ENCODE measurements around the gene ALG8.

Gene ALG8

DNA sequence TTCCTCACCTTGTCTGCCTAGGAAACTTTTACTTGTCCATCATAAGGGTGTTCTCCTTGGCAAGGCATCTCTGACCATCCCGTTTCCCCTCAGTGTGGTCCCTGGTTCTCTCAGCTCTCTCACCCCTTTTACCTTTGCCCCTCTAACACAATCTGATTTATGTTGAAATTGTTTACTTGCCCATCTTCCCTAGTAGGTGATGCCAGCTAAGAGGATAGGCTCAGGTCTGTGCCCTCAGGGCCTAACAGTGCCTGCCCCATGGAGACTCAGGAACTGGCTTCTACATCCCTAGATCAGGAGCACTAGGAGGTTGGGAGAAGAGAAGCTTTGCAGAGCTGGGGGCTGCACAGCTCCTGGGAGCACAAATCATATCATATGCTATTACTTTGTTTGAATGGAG lies 21.1 kb upstream of the ALG8 start:
- DNase-seq (ENCODE audit: low spot score): no peak

DNA sequence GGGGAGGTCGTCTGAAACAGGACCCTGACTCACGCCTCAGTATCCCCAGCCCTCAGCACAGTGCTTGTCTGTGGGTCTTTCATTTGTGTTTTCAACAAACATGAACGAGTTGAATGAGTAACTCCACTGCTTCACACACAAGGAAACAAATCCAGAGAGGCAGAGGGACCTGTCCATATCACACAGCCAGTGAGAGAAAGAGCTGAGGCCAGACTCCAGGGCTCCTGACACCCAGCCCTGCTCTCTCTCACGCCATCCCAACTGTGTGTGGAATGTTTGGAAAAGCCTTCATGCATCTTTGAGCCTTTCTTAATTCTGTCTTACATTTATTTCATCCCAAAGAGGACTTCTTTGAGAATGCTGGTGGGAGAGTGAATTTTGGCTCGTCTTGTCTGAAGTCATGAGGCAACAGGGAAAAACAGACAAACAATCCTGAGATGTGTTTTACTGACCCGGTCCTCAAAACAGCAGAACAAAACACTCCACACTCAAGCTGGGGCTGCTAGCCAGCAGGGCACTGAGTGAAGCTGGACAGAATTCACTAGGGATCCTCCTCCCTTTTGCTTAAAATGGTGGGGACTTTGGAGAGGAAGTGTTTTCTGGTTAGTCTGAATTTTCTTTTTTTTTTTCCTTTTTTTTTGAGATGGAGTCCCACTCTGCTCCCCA lies 19.7 kb upstream of the ALG8 start:
- DNase-seq (ENCODE audit: low spot score): no peak

DNA sequence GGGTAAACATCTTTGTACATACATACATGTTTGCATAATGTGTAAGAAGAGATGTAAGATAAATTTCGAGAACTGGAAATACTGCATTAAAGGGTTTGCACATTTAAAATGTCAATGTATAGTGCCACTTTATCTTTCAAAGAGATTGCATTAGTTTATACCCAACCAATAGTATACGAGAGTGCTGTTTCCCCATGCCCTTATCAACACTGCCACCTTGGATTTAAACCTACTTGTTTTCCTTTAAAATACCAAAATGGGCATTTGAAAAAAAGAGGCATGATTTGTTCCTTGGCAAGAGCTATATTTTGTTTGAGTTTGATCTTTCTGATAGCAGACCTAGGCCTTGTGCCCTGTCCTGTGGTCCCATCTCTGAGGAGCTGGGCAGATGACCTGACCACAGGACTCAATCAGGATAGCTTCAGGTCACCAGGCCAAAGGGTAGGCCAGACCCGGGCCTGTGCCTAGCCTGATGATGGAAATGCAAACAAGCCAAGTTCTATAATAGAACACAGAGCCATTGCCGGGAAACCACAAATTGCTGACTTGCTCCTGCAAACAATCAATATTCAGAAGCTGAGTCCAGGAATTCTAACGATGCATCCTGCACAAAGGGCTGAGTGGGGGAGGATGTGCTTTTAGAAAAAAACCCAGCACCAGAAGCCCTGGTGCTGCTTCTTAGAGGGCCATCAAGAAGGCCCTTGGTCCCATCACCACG lies 16.9 kb upstream of the ALG8 start:
- DNase-seq (ENCODE audit: low spot score): no peak

DNA sequence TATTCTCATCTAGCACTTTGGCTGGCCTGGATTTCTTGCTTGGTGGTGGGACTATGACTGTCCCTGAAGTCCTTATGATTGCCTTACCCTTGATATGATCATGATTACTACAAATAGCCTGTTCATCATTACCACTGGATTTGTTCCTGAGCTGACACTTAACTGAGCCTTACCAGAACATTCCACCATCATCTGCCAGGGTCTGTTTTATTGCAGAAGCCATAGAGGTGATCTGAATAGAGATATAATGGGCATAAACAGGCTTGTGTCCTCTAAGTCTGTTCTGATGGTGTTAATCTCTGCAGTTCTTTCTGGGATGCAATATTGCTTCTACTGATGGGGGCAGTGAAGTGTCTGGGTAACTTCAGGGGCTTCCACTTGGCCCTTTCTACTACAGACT lies 12.4 kb upstream of the ALG8 start:
- DNase-seq (ENCODE audit: low spot score): no peak

DNA sequence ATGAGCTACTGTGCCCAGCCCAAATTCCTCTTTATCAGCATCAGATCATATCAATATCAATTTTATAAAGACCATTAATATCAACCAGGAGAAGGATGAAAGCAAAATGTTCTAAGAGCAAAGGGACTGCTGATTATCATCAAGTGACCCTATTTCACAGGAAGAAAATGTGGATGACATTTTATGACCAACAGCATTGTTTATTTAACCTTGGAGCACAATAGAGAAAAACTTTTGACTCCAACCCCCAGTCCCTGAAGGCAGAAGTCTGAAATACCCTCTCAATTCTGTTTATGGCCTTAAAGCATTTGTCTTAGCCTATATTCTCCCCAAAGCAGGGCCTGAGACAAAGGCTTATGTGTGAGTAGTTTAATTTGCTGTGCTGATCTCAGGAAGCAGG lies 11.3 kb upstream of the ALG8 start:
- DNase-seq (ENCODE audit: low spot score): no peak

DNA sequence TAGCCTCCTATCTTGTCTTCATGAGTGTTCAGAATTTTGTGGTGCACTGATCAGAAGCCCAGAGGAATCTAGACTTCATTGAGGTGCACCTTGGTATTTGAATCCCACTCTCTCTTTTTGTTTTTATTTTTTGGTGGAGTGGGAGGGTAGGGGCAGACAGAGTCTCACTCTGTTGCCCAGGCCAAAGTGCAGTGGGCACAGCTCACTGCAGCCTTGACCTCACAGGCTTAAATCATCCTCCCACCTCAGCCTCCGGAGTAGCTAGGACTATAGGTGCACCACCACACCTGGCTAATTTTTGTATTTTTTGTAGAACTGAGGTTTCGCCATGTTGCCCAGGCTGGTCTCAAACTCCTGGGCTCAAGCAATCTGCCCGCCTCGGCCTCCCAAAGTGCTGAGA lies 10.9 kb upstream of the ALG8 start:
- DNase-seq (ENCODE audit: low spot score): no peak

DNA sequence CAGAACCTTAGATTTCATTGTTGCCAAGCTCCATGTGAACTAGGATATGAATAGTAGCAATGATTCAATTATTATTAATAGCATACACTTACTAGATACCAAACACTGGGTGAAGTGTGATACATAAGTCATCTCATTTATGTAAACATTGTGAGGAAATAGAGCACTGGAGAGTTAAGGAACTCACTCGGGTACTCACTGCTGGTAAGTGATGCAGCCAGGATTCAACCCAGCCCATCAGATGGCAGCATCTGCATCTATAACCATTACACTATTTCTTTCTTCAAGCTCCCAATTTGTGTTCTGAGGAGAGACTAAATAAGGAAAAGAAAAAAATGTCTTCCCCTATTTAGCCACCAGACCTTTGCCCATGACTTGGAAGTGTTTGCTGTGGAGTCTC lies 10.2 kb upstream of the ALG8 start:
- DNase-seq (ENCODE audit: low spot score): no peak

DNA sequence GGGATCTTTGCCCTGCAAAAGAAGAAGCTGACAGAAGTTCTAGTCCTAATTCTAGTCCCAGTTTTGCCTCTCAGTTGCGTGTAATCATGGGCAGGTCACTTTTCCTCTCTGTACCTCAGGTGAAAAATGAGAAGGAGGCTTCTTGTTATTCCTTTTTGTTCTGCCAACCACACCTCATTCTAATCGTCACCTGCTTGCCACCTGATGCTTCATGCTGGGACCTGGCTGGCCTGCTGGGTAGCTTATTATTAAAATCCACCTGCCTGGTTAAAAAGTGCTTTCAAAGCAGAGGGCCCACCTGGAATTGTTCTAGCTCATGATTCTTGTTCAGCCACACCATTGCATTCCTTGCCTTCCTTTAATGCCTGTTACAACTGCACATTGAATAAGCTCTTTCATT lies 8.4 kb upstream of the ALG8 start:
- DNase-seq (ENCODE audit: low spot score): peak; percentile 28

DNA sequence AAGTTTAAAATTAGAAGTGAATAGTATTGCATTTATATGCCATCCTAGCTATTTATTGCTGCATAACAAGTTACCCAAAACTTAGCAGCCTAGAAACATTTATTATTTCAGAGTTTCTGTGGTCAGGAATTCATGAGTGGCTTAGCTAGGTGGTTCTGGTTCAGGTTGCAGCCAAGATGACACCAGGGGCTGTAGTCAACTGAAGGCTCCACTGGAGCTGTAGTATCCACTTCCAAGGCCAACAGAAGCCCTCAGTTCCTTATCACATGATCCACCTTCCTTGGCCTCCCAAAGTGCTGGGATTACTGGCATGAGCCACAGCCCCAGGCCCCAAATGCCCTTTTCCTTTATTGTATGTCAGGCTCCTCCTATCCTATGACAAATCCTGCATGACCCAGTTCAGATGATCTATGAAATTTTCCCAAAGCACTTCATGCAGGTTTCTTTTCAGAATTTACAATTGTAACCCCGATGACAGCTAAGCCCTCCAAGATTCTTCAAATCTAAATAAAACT lies 6.1 kb upstream of the ALG8 start:
- DNase-seq (ENCODE audit: low spot score): no peak

DNA sequence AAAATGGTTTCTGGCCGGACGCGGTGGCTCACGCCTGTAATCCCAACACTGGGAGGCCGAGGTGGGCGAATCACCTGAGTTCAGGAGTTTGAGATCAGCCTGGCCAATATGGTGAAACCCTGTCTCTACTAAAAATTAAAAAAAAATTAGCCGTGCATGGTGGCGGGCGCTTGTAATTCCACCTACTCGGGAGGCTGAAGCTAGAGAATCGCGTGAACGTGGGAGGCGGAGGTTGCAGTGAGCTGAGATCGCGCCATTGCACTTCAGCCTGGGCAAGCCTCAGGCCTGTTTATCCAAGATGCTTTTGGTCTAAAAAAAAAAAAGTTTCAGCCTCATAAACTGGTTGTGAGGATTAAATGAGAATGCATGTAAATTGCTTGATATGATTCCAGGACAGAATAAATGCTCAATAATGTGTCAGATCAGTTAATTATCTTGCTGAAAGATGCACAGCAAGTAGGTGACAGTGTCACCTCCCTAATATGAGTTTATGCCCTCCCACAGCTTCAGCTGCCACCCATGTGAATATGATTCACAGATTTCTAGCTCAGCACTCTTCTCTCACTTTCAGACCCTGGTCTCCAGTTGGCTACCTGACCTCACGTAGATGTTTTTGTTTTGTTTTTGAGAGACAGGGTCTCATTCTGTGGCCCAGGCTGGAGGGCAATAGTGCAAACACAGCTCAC lies 1.1 kb upstream of the ALG8 start:
- no peak for DNase-seq (ENCODE audit: low spot score)

DNA sequence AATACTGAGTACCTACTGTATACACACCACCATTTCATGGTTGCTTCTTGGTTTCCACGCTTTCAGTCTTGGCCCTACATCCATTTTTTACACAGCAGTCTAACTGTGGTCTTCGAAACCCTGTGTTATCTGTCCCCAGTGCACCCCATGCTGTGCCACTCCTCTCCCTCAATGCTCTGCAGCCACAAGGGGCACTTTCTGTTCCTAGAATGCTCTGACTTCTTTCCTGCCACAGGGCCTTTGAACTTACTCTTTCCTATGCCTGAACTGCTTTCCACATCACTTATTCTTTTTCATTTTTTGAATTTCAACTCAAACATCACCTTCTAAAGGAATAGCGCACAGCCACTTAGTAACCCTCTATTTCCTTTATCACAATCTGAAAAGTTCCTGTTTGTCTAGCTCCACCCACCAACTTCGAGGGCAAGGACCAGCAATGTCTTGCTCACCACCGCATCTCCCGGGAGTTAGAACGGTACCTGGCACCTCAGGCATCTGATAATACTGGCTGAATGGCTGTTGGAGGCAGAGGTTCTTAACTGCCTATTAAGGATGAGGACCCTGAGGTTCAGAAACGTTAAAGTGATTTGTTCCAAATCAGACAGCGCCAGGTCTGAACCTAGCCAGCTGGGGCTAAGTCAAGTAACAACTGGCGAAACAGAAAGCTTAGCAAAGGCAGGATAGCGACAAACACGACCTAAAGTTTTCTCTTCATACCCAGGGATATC lies 568 bp downstream of the ALG8 start:
- DNase-seq (ENCODE audit: low spot score): peak; percentile 43

DNA sequence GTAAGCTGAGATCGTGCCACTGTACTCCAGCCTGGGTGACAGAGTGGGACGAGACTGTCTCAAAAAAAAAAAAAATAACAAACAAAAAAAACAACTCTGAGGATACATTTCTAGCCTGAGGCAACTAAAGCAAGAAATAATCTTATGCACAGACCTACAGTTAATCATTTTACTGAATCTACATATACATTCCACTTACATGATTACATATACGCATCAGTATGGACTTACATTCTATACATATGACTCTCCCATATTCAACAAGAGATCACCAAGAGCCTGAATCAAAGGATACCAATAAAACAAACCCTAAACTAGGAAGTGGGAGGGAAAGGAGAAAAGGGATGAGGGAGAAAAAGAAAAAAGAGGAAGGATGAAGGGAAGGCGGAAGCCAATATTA lies 1.1 kb downstream of the ALG8 start:
- DNase-seq (ENCODE audit: low spot score): no peak

DNA sequence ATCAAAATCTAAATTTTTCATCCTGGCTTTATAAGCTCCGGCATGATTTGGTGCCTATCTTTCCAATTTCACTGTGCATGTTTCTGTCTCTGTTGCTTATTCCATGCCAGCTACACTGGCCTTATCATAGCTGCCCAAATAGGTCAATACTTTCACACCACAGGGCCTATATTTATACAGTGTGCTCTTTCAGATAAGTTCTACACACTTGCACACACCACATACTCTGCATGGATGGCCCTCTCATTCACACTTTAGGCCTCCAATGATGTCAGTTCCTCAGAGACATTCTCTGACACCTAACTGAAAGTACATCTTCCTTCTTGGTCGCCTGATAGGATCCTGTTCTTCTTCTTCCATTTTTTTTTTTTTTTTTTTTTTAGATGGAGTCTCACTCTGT lies 7.0 kb downstream of the ALG8 start:
- no peak for DNase-seq (ENCODE audit: low spot score)

DNA sequence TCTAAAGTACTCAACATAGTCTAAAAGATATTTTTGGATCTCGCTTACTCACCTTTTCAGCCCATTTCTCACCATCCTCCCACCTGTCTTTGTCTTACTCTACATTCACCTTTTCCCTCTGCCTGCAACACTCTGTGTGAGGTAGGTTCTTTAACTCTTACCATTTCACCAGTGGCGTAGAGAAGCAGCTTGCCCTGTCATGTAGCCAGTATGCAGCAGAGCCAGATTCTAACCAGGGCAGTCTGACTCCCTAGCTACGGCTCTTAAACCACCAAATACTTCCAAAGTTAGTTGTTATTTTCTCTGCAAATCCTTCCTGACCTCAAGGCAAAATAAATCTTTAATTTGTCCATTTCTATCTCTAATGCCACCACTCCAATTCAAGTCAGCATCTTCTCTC lies 7.5 kb downstream of the ALG8 start:
- DNase-seq (ENCODE audit: low spot score): no peak

DNA sequence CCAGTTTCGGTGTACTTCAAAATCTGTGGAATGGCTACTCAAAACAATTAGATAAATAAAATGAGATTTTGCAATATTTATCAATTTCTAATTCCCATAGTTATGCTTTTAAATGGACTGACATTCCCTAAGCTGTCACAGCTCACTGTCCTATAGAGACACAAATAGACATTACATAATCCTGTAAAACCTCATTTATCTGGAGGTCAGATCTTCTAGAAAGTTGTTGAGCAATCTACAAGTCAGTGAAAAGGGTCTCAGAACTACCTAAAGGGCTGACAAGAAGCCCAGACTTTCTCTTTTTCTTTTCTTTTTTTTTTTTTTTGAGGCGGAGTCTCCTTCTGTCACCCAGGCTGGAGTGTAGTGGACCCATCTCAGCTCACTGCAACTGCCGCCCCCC lies 12.0 kb downstream of the ALG8 start:
- no peak for DNase-seq (ENCODE audit: low spot score)

DNA sequence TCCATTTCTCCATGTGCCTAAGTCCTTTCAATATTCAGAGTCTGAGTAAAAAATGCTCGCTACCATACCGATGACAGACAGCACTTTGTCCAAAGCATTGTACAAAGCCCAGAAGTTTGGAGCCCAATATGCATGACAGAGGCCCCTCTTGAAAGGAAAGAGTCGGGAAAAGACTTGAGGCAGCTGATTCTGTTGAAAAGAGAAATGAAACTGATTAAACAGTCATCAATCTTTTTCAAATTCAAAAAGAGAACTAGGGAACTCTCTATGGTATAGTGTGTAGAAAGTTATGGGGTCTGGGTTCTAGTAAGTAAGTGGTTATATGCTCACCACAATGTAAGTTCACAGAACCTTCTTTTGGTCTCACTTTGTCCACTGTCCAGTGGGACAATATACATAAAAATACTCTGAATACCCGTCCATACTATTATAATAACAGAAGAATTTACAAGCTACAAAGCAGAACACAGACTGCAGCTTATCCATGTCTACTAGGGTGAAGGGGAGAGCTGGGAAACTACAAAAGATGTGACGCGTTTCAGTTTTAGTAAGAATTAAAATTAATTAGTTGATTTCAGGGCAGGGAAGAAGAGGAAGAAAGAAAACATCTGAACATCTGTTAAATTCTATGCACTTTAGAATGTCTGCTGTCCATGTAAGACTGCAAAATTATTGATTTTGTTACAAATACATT lies 26.7 kb downstream of the ALG8 start:
- no peak for DNase-seq (ENCODE audit: low spot score)

DNA sequence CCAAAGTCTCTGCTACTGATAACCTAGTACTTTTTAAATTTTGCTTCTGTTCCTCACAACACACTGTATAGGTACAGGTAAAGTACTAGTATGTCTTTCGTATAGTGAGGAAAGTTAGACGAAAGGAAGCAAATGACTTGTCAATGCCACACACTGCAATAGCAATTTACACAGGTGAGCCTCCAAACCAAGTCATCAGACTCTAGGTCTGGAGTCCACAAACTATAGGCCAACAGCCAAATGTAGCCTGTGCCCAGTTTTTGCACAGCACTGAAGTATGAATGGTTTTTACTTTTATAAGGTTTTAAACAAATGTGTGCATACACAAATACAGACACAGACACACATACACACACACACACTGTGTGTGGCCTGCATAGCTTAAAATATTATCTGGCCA lies 28.1 kb downstream of the ALG8 start:
- no peak for DNase-seq (ENCODE audit: low spot score)

DNA sequence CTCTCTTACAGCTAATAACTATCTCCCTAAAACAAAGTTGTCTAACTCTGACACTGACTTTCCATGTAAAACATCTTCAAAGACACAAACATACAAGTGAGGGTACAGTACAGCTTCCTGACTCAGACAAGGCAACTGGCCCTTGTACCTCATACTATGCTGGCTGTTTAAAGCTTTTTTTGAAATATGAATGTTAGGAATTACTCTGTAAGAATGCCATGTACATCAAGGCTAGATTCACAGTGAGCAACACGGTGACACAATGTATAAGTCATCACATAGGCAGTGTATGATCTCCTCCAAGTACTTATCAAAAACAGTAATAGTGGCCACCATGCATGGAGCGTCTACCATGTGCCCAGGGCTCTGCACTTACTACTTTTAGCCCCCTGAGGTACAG lies 28.6 kb downstream of the ALG8 start:
- DNase-seq (ENCODE audit: low spot score): no peak

DNA sequence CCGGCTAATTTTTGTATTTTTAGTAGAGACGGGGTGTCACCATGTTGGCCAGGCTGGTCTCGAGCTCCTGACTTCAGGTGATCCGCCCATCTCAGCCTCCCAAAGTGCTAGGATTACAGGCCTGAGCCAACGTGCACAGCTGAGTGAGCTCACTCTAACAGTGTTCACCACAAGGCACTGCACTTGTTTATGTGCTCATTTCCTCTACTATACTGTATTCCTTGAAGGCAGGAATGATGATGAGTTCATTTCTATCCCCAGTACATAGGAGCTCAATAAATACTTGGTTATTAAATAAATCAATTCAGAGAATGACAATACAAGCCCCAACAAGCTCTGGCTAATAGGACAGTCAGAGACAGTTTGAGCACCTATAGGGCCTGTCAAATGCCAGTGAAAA lies 29.1 kb downstream of the ALG8 start:
- no peak for DNase-seq (ENCODE audit: low spot score)

DNA sequence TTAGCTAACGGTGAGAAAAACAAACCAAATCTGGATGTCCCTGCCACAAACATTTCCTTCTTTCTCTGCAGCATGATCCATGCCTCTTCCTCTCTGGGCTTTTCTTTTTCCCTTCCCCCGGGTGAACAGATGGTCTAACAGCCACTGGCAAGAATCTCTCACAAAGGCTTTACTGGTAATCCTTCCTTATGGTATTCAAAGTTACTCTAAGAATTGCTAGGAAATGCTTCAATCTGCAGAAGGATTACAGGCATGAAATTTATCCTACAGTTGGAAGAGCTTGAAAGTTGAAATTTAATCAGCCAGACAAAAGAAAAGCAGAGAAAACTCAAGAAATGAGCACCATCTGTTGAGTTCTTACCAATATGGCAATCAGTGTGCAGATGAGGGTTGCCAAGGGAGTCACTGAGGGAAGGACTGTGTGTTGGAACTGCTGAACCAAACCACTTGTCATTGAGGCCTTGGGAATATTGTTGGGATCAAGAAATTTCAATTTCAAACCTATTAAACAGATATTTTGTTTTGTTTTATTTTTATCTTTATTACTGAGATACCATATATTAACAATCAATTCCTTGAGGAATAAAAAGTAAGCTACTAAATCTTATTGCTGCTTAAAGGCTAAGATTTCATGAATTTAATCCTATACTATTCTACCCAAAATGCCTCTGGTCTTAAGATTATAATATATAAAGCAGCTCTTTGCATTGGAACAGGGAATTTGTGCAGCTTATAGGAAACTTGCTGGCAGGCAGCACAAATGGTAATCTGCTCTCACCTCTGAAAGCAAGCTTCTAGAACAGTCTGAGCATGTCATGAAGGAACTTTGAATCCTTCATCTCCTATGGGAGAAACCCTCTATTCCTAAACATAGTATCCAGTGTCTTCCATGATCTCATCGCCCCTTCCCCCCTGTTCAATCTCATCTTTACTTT lies 30.1 kb downstream of the ALG8 start:
- DNase-seq (ENCODE audit: low spot score): no peak
